MM.1S (cell line): ENCODE data around the gene SERPINI1.

Experiments used
- DNase-seq: peaks from one replicate; pipeline ENCODE4 v3.0.0-alpha.2; 2015
- H2AFZ ChIP-seq: fragments of 300-600 bp; sonication (generic); 2 replicates; pipeline ENCODE4 v1.6.0; 2016; ENCODE audit warnings: antibody characterized with exemption, low read length
- H3F3A ChIP-seq: fragments of 300-600 bp; sonication (generic); 2 replicates; pipeline ENCODE4 v1.6.1; 2016; ENCODE audit warnings: mild to moderate bottlenecking, antibody characterized with exemption, low read length, moderate library complexity, mixed read lengths; ENCODE audit not compliant: insufficient read depth
- H3K27ac ChIP-seq: fragments of 300-600 bp; sonication (generic); 2 replicates; pipeline ENCODE4 v1.5.1; 2016; ENCODE audit warnings: mild to moderate bottlenecking, low read length
- H3K27me3 ChIP-seq: fragments of 300-600 bp; sonication (generic); replicated peaks from 2 replicates; pipeline ENCODE4 v1.6.0; 2016; ENCODE audit warnings: low read length; ENCODE audit not compliant: insufficient read depth
- H3K36me3 ChIP-seq: fragments of 300-600 bp; sonication (generic); replicated peaks from 2 replicates; pipeline ENCODE4 v1.6.1; 2016; ENCODE audit warnings: mild to moderate bottlenecking, low read length, mixed read lengths; ENCODE audit not compliant: insufficient read depth
- H3K4me1 ChIP-seq: fragments of 300-600 bp; sonication (generic); 2 replicates; pipeline ENCODE4 v1.6.1; 2016; ENCODE audit warnings: low read length, mixed read lengths
- H3K4me2 ChIP-seq: fragments of 300-600 bp; sonication (generic); 2 replicates; pipeline ENCODE4 v1.6.0; 2016; ENCODE audit warnings: low read depth, low read length
- H3K4me3 ChIP-seq: fragments of 300-600 bp; sonication (generic); 2 replicates; pipeline ENCODE4 v1.5.1; 2016; ENCODE audit warnings: low read length, mixed read lengths
- H3K79me2 ChIP-seq: fragments of 300-600 bp; sonication (generic); 2 replicates; pipeline ENCODE4 v1.6.1; 2016; ENCODE audit warnings: mixed run types, low read length, mixed read lengths
- H3K9ac ChIP-seq: fragments of 300-600 bp; sonication (generic); 2 replicates; pipeline ENCODE4 v1.6.1; 2016; ENCODE audit warnings: low read length, mixed read lengths
- H3K9me2 ChIP-seq: fragments of 300-600 bp; sonication (generic); replicated peaks from 2 replicates; pipeline ENCODE4 v1.6.1; 2016; ENCODE audit warnings: mild to moderate bottlenecking, low read length, mixed read lengths; ENCODE audit not compliant: insufficient read depth
- H3K9me3 ChIP-seq: fragments of 300-600 bp; sonication (generic); replicated peaks from 2 replicates; pipeline ENCODE4 v1.6.1; 2016; ENCODE audit warnings: mild to moderate bottlenecking, low read length, mixed read lengths; ENCODE audit not compliant: insufficient read depth
- H4K20me1 ChIP-seq: fragments of 300-600 bp; sonication (generic); 2 replicates; pipeline ENCODE4 v1.6.1; 2016; ENCODE audit warnings: mild to moderate bottlenecking, low read length, moderate library complexity, mixed read lengths; ENCODE audit not compliant: insufficient read depth
- EZH2 ChIP-seq: fragments of 300-600 bp; sonication (generic); optimal IDR thresholded peaks from 2 replicates; pipeline ENCODE3; 2017; ENCODE audit warnings: low read depth, mild to moderate bottlenecking, antibody characterized with exemption, low read length, mixed read lengths
- EZH2phosphoT487 ChIP-seq: fragments of 300-600 bp; sonication (generic); IDR thresholded peaks from 2 replicates; pipeline ENCODE4 v1.6.1; 2018; ENCODE audit warnings: antibody characterized with exemption, low read length
- TF ChIP-seq, protein P1 (sequence below): fragments of 300-600 bp; sonication (generic); IDR thresholded peaks from 2 replicates; pipeline ENCODE4 v1.5.1; 2016; ENCODE audit warnings: antibody characterized with exemption, low read length, mixed read lengths

The SERPINI1 gene

GRCh38 chr3:167732313-167733065, 3.0 kb upstream of the SERPINI1 start:
- Histone ChIP-seq H3K4me3 (no peak overlapping the region), H2AFZ (no peak overlapping the region)

DNA sequence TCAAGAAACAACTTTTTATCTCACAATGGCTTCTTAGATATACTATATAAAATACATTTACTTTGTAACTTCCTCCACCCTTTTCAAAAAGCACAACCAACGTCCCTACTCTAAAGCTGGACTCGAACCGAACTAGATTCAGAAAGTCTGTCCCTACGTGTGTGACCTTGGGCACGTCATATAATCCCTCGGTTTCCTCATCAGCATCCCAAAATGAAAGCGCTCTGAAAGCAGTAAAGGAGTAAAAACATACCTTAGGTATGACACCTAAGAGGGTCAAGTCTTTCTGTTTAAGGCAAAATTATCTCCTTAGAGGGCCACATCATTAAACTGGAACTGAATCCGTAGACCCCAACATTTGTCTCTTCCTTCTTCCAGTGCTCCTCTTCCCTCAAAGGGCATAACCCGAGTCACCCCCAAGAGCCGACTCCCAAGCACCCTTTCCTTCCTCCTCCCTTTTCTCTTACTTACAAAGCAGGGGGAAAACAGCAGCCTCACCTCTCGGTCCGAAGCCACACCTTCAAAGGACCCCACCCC, 1.5 kb upstream of the SERPINI1 start:
- DNase-seq = peak; percentile 43
- H3K4me1 ChIP-seq = peaks cover 22% of the 10 kb centered on the region; the same call in 1 of the 2 replicates

More at GRCh38 chr3:167732313-167733065, 3.0 kb upstream of the SERPINI1 start:
- H3K79me2 ChIP-seq = peaks cover 86% of the 10 kb centered on the region
- no peak overlapping the region for H3K9ac ChIP-seq
- no peaks in the 10 kb centered on the region for H3K36me3 ChIP-seq
- H3F3A ChIP-seq = peaks cover 23% of the 10 kb centered on the region
- H3K27ac ChIP-seq = no peak overlapping the region
- no peak for DNase-seq
- peaks cover 22% of the 10 kb centered on the region; the same call in 1 of the 2 replicates for H3K4me1 ChIP-seq
- no peaks in the 10 kb centered on the region for H3K27me3 ChIP-seq
- TF ChIP-seq EZH2 (no peak), EZH2phosphoT487 (no peak)
- TF ChIP-seq, protein P1, sequence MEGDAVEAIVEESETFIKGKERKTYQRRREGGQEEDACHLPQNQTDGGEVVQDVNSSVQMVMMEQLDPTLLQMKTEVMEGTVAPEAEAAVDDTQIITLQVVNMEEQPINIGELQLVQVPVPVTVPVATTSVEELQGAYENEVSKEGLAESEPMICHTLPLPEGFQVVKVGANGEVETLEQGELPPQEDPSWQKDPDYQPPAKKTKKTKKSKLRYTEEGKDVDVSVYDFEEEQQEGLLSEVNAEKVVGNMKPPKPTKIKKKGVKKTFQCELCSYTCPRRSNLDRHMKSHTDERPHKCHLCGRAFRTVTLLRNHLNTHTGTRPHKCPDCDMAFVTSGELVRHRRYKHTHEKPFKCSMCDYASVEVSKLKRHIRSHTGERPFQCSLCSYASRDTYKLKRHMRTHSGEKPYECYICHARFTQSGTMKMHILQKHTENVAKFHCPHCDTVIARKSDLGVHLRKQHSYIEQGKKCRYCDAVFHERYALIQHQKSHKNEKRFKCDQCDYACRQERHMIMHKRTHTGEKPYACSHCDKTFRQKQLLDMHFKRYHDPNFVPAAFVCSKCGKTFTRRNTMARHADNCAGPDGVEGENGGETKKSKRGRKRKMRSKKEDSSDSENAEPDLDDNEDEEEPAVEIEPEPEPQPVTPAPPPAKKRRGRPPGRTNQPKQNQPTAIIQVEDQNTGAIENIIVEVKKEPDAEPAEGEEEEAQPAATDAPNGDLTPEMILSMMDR = no peak
- H4K20me1 ChIP-seq = peaks cover 45% of the 10 kb centered on the region
- H3K9me3 ChIP-seq = no peaks in the 10 kb centered on the region
- H3K4me2 ChIP-seq = peak overlapping the region; percentile 64
- H3K9me2 ChIP-seq = no peaks in the 10 kb centered on the region

DNA sequence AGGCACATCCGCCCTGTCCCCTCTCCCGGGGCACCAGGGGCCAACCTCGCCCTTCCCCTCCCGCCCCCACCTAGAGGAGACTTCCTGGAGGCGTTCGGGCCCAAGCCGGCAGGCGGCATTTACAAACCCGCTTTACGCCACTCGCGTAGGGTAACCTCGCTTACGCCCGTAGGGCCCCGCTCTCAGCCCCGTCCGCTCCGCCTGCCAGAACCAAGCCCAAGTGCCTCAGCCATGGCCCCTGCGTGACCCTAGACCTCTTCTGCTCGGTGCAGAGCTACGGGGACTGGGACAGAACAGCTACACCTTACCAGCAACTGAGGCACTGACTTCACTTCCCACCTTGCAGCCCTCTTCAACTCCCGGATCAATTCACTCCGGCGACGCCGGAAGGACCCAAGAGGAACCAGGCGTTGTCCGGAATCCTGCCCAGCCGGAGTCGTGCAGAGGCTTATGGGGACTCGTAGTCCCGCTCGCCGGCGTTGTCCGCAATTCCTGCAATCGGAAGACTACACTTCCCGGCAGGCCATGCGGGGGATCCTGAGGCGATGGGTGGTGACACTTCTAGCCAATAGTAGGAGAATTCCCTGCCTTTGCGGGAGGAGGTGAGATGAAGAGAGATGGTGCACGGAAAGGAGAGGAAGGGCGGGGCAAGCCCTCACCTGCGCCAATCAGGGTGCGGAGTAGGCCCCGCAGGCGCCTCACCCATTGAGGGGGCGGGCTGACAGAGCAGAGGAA, 856 bp upstream of the SERPINI1 start, which contains the start of gene PDCD10:
Gene PDCD10, minus strand, starts transcription at position 395 of the 735 bp plus-strand sequence. CDS start 14,735 bp downstream, outside the sequence.
- peak within 1 kb of the TSS; percentile 95 for H2AFZ ChIP-seq
- no peaks in the 10 kb centered on the region for H3K9me3 ChIP-seq
- peak; percentile 100 for DNase-seq
- peaks cover 23% of the 10 kb centered on the region for H3F3A ChIP-seq
- peaks cover 78% of the 10 kb centered on the region for H3K79me2 ChIP-seq
- H3K9me2 ChIP-seq = no peaks in the 10 kb centered on the region
- H3K4me3 ChIP-seq = peak within 1 kb of the TSS; percentile 86
- peak within 1 kb of the TSS; percentile 87 for H3K4me2 ChIP-seq
- no peaks in the 10 kb centered on the region for H3K27me3 ChIP-seq
- peaks cover 26% of the 10 kb centered on the region for H4K20me1 ChIP-seq
- peak within 1 kb of the TSS; percentile 72 for H3K27ac ChIP-seq
- peak within 1 kb of the TSS; percentile 68 for H3K9ac ChIP-seq
- no peaks in the 10 kb centered on the region for H3K36me3 ChIP-seq
- TF ChIP-seq, protein P1 = no peak
- no peak for TF ChIP-seq EZH2phosphoT487
- H3K4me1 ChIP-seq = peaks cover 22% of the 10 kb centered on the region; the same call in 1 of the 2 replicates

More for the DNA sequence above, 1.5 kb upstream of the SERPINI1 start:
- Histone ChIP-seq H3K4me3 (peak overlapping the region; percentile 86), H3K4me2 (peak overlapping the region; percentile 64), H3K9me3 (no peaks in the 10 kb centered on the region), H3F3A (peaks cover 23% of the 10 kb centered on the region), H3K79me2 (peaks cover 80% of the 10 kb centered on the region), H3K27ac (peak overlapping the region; percentile 72), H2AFZ (peak overlapping the region; percentile 75), H3K36me3 (no peaks in the 10 kb centered on the region), H3K27me3 (no peaks in the 10 kb centered on the region), H4K20me1 (peaks cover 31% of the 10 kb centered on the region), H3K9ac (peak overlapping the region; percentile 68), H3K9me2 (no peaks in the 10 kb centered on the region)
- TF ChIP-seq EZH2phosphoT487 (no peak), EZH2 (no peak)
- TF ChIP-seq, protein P1 = no peak
